ENCODE results near the gene SELENOO. TPM values are rescaled to one million over a fixed set of nuclear protein-coding genes. Genes with fewer than 3 reads are reported as not detected.

Gene SELENOO
- total RNA-seq, 1 experiment from 2014 or later, result 29.6 TPM

DNA sequence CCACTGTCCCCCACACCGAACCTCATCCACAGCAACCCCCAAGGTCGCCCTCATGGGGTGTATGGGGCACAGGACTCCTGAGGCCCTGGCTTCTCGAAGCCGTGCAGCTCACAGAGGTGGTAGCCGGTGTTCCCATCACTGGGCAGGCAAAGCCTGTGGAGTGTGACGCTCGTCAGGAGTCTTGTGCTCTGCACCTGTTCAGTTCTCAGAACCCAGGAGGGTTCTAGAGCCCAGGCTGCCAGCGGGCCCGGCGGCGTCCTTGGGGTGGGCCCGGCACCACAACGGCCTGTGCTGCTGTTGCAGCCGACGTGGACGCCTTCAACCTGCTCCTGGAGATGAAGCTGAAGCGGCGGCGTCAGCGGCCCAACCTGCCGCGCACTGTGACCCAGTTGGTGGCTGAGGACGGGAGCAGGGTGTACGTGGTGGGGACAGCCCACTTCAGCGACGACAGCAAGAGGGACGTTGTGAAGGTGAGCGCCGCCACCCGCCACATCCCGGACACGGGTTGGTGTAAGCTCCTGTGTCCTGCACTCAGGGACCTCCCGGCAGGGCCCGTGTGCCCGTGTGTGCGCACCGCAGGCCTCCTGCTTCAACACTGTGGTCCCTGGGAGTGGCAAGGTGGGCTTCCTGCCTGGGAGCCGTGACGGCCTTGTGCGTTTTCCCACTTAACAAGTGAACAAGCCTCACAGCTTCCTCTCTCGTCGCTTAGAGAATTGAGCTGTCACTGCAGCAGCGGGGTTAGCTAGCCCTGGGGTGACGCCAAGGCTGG lies 6.6 kb upstream of the SELENOO start:
- Histone ChIP-seq H3K9me2 (ENCODE audit: insufficient read depth) (no peaks in the 10 kb centered on the region), H3K36me3 (ENCODE audit: control insufficient read depth in 1 of 2, insufficient read depth in 2 of 2, low read length in 2 of 2) (peaks cover 2 to 20% of the 10 kb centered on the region in 2 experiments; a peak in 3 of 4 replicates), H3K79me2 (ENCODE audit: insufficient read depth, low read length) (peaks cover 54% of the 10 kb centered on the region), H4K20me1 (ENCODE audit: insufficient read depth) (peaks cover 6% of the 10 kb centered on the region; the same call in 1 of the 2 replicates), H3K9ac (ENCODE audit: low read length) (no peak overlapping the region), H3K4me1 (ENCODE audit: control insufficient read depth in 1 of 2, insufficient read depth in 2 of 2, low read length in 2 of 2) (peaks cover 12 to 21% of the 10 kb centered on the region in 2 experiments), H3K4me3 (replicated peaks in 1 of 2; ENCODE audit: low read depth in 1 of 2, low read length in 2 of 2) (no peak overlapping the region), H3K27ac (ENCODE audit: low read depth, low read length) (no peak overlapping the region), H3K27me3 (ENCODE audit: insufficient read depth, low read length) (no peaks in the 10 kb centered on the region), H3K4me2 (ENCODE audit: low read length) (no peak overlapping the region), H2AFZ (ENCODE audit: low read depth, low read length, poor library complexity, severe bottlenecking) (no peak overlapping the region), H3K9me3 (ENCODE audit: control insufficient read depth in 1 of 2, insufficient read depth in 1 of 2, low read depth in 1 of 2, low read length in 2 of 2) (no peaks in the 10 kb centered on the region)
- intact Hi-C loops (cut with micrococcal nuclease), result no loop called here
- TF ChIP-seq ELF1 (IDR thresholded peaks at IDR 0.05; ENCODE audit: borderline replicate concordance, low read depth), result no peak
- TF ChIP-seq ZFX (IDR thresholded peaks at IDR 0.05), result no peak
- TF ChIP-seq RAD21 (IDR thresholded peaks at IDR 0.05; ENCODE audit: low read depth), result no peak
- no peak for TF ChIP-seq ZBTB33 (IDR thresholded peaks at IDR 0.05; ENCODE audit: extremely low read depth, insufficient replicate concordance, low read length)
- TF ChIP-seq EZH2 (IDR thresholded peaks at IDR 0.05), result no peak
- TF ChIP-seq EGR1 (IDR thresholded peaks at IDR 0.05; ENCODE audit: low read depth), result no peak
- TF ChIP-seq, protein P1, sequence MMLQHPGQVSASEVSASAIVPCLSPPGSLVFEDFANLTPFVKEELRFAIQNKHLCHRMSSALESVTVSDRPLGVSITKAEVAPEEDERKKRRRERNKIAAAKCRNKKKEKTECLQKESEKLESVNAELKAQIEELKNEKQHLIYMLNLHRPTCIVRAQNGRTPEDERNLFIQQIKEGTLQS (IDR thresholded peaks at IDR 0.05), result no peak
- TF ChIP-seq SP1 (IDR thresholded peaks at IDR 0.05; ENCODE audit: low read depth), result no peak
- TF ChIP-seq, protein P2, sequence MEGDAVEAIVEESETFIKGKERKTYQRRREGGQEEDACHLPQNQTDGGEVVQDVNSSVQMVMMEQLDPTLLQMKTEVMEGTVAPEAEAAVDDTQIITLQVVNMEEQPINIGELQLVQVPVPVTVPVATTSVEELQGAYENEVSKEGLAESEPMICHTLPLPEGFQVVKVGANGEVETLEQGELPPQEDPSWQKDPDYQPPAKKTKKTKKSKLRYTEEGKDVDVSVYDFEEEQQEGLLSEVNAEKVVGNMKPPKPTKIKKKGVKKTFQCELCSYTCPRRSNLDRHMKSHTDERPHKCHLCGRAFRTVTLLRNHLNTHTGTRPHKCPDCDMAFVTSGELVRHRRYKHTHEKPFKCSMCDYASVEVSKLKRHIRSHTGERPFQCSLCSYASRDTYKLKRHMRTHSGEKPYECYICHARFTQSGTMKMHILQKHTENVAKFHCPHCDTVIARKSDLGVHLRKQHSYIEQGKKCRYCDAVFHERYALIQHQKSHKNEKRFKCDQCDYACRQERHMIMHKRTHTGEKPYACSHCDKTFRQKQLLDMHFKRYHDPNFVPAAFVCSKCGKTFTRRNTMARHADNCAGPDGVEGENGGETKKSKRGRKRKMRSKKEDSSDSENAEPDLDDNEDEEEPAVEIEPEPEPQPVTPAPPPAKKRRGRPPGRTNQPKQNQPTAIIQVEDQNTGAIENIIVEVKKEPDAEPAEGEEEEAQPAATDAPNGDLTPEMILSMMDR (IDR thresholded peaks at IDR 0.05 in 2 of 3, conservative IDR thresholded peaks at IDR 0.05 in 1 of 3; ENCODE audit: borderline replicate concordance in 1 of 3, insufficient read depth in 1 of 3, low read depth in 2 of 3, low read length in 2 of 3), result no peak
- TF ChIP-seq TCF7L2 (IDR thresholded peaks at IDR 0.05; ENCODE audit: borderline replicate concordance, extremely low read depth, insufficient read depth, insufficient read length), result no peak
- TF ChIP-seq, protein P3, sequence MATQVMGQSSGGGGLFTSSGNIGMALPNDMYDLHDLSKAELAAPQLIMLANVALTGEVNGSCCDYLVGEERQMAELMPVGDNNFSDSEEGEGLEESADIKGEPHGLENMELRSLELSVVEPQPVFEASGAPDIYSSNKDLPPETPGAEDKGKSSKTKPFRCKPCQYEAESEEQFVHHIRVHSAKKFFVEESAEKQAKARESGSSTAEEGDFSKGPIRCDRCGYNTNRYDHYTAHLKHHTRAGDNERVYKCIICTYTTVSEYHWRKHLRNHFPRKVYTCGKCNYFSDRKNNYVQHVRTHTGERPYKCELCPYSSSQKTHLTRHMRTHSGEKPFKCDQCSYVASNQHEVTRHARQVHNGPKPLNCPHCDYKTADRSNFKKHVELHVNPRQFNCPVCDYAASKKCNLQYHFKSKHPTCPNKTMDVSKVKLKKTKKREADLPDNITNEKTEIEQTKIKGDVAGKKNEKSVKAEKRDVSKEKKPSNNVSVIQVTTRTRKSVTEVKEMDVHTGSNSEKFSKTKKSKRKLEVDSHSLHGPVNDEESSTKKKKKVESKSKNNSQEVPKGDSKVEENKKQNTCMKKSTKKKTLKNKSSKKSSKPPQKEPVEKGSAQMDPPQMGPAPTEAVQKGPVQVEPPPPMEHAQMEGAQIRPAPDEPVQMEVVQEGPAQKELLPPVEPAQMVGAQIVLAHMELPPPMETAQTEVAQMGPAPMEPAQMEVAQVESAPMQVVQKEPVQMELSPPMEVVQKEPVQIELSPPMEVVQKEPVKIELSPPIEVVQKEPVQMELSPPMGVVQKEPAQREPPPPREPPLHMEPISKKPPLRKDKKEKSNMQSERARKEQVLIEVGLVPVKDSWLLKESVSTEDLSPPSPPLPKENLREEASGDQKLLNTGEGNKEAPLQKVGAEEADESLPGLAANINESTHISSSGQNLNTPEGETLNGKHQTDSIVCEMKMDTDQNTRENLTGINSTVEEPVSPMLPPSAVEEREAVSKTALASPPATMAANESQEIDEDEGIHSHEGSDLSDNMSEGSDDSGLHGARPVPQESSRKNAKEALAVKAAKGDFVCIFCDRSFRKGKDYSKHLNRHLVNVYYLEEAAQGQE (IDR thresholded peaks at IDR 0.05; ENCODE audit: low read depth), result no peak
- TF ChIP-seq POLR2A (IDR thresholded peaks at IDR 0.05; ENCODE audit: borderline replicate concordance, extremely low read depth, insufficient read depth, insufficient read length), result no peak
- no peak for TF ChIP-seq JUND (IDR thresholded peaks at IDR 0.05)
- TF ChIP-seq EZH2phosphoT487 (IDR thresholded peaks at IDR 0.05; ENCODE audit: borderline replicate concordance), result no peak
- TF ChIP-seq ZNF274 (IDR thresholded peaks at IDR 0.05; ENCODE audit: low read depth, low read length), result no peak
- TF ChIP-seq, protein P4, sequence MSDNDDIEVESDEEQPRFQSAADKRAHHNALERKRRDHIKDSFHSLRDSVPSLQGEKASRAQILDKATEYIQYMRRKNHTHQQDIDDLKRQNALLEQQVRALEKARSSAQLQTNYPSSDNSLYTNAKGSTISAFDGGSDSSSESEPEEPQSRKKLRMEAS (IDR thresholded peaks at IDR 0.05), result no peak
- no peak for TF ChIP-seq POLR2AphosphoS5 (IDR thresholded peaks at IDR 0.05; ENCODE audit: low read depth, low read length)
- POLR2A ChIA-PET, result no interaction called here
- no TSS peak for BruUV-seq (replicated peaks)
- DNase-seq (ENCODE audit: low read depth, low spot score), result no peak
- no peak for ATAC-seq
- RAD21 ChIA-PET (ENCODE audit: low non-redundant PET in 1 of 2, low total read pairs in 2 of 2, uncharacterized antibody in 2 of 2, unreplicated experiment in 2 of 2), result no interaction called here
- CTCF ChIA-PET, result no interaction called here

Data from HCT116 (cell line).